ENCODE measurements around the gene IRX6. TPM values are rescaled to one million over a fixed set of nuclear protein-coding genes. Genes with fewer than 3 reads are reported as not detected.

Gene IRX6
- total and polyA plus RNA-seq, 2 of the 8 experiments (the other 6 are each of a cell fraction or from before 2014, with no cell fraction given), result 0.61 TPM; not detected in 1

GRCh38 chr16:55301385-55302008 is 22.5 kb upstream of the IRX6 start (continued):
- TF ChIP-seq, protein P1, sequence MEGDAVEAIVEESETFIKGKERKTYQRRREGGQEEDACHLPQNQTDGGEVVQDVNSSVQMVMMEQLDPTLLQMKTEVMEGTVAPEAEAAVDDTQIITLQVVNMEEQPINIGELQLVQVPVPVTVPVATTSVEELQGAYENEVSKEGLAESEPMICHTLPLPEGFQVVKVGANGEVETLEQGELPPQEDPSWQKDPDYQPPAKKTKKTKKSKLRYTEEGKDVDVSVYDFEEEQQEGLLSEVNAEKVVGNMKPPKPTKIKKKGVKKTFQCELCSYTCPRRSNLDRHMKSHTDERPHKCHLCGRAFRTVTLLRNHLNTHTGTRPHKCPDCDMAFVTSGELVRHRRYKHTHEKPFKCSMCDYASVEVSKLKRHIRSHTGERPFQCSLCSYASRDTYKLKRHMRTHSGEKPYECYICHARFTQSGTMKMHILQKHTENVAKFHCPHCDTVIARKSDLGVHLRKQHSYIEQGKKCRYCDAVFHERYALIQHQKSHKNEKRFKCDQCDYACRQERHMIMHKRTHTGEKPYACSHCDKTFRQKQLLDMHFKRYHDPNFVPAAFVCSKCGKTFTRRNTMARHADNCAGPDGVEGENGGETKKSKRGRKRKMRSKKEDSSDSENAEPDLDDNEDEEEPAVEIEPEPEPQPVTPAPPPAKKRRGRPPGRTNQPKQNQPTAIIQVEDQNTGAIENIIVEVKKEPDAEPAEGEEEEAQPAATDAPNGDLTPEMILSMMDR (IDR thresholded peaks at IDR 0.05; ENCODE audit: control extremely low read depth in 1 of 3, insufficient read depth in 1 of 3, low read depth in 1 of 3, low read length in 3 of 3), result no peak
- no peak for TF ChIP-seq YY1 (IDR thresholded peaks at IDR 0.05; ENCODE audit: low read depth, low read length)
